OCI-M1 (cell line): Measurements from ENCODE around the gene RUSC1.
"Not testable (repeated sequence)": the region's sequence is repeated elsewhere in the genome, so short reads cannot be mapped to it uniquely, and the experiment has no call there.

Experiments used
- DNase-seq: peaks from one replicate; lab custom pipeline; 2025; lab: John Stamatoyannopoulos, UW

RUSC1 gene

GRCh38 chr1:155320661-155321617 lies at the start of gene RUSC1:
Gene RUSC1, plus strand, starts transcription at chr1:155320894. Its CDS starts 880 bp downstream, at chr1:155321774.
- no peak for DNase-seq

GRCh38 chr1:155272466-155273342 lies 48.0 kb upstream of the RUSC1 start:
- peak; percentile 71 for DNase-seq

GRCh38 chr1:155273343-155274245 lies 47.1 kb upstream of the RUSC1 start, which contains the start of gene CLK2:
Gene CLK2, minus strand, starts transcription at chr1:155273504. Its CDS starts 2,527 bp downstream, at chr1:155270977.
- DNase-seq = peak; percentile 99

GRCh38 chr1:155277070-155277901 lies 43.4 kb upstream of the RUSC1 start, which contains the start of gene HCN3:
Gene HCN3, plus strand, starts transcription at chr1:155277463. Its CDS starts 128 bp downstream, at chr1:155277591.
- DNase-seq = peak; percentile 99

- peak; percentile 76 for DNase-seq
These were observed 42.6 kb upstream of the RUSC1 start for GRCh38 chr1:155277902-155278688.

- DNase-seq = no peak
These were observed 42.0 kb upstream of the RUSC1 start for GRCh38 chr1:155278689-155279160.

GRCh38 chr1:155279268-155279667 lies 41.4 kb upstream of the RUSC1 start:
- DNase-seq = no peak

GRCh38 chr1:155282488-155283091 lies 38.1 kb upstream of the RUSC1 start:
- DNase-seq = no peak

- DNase-seq = no peak
These were observed 36.2 kb upstream of the RUSC1 start for GRCh38 chr1:155284476-155284875.

GRCh38 chr1:155285063-155285462 lies 35.6 kb upstream of the RUSC1 start:
- no peak for DNase-seq

- no peak for DNase-seq
These were observed 35.1 kb upstream of the RUSC1 start for GRCh38 chr1:155285631-155286044.

- DNase-seq = no peak
These were observed 34.1 kb upstream of the RUSC1 start for GRCh38 chr1:155286544-155286943.

- no peak for DNase-seq
These were observed 32.6 kb upstream of the RUSC1 start for GRCh38 chr1:155287987-155288543.

- DNase-seq = not testable (repeated sequence)
These were observed 29.7 kb upstream of the RUSC1 start for GRCh38 chr1:155291006-155291405.

GRCh38 chr1:155293086-155293749 lies 27.5 kb upstream of the RUSC1 start:
- no peak for DNase-seq

- DNase-seq = no peak
These were observed 26.0 kb upstream of the RUSC1 start for GRCh38 chr1:155294520-155295182.

GRCh38 chr1:155295183-155295941 lies 25.3 kb upstream of the RUSC1 start:
- DNase-seq = no peak
